NCI-H2196 (cell line): ENCODE measurements around the gene ICA1L.
A peak's percentile ranks its signal among the peaks of the same experiment; 100 is the strongest.
"Not testable (repeated sequence)": the region's sequence is repeated elsewhere in the genome, so short reads cannot be mapped to it uniquely, and the experiment has no call there.

ENCODE experiments used
- DNase-seq: peaks from one replicate; lab custom pipeline; 2025; ENCODE audit not compliant: unreplicated experiment; lab: John Stamatoyannopoulos, UW

ICA1L gene

GRCh38 chr2:202847693-202848524 lies 23.7 kb downstream of the ICA1L start:
- DNase-seq = no peak

DNA sequence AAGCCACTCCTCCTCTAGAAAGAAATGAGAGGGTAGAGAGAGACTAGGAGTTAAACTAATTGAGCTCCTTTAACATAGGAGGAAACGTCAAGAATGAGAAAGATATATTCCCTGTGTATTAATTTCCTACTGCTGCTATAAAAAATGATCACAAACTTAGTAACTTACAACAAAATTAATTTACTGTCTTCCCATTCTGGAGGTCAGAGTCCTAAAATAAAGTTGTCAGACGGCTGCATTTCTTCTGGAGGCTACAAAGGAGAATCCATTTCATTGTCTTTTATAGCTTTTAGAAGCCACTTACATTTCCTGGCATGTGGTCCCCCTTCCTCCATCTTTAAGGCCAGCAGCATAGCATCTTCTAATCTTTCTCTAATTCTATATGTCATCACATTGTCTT lies 26.9 kb downstream of the ICA1L start:
- no peak for DNase-seq

DNA sequence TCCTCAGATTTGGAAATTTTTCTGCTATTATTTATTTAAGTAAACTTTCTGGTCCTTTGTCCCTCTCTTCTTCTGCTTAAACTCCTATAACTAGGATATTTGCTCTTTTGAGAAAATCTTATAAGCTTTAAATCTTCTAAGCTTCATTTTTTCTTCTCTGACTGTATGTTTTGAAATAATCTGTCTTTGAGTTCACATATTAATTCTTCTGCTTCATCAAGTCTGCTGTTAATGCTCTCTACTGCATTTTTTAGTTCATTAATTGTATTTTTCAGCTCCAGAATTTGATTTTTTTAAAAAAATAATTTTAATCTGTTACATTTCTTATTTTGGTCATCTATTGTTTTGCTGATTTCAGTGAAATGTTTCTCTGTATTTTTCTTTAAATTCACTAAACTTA lies 28.9 kb downstream of the ICA1L start:
- no peak for DNase-seq

- DNase-seq = peak; percentile 13
Observed at GRCh38 chr2:202841090-202841867, 30.3 kb downstream of the ICA1L start.

- peak; percentile 37 for DNase-seq
Observed at GRCh38 chr2:202831242-202832220, 40.0 kb downstream of the ICA1L start.

DNA sequence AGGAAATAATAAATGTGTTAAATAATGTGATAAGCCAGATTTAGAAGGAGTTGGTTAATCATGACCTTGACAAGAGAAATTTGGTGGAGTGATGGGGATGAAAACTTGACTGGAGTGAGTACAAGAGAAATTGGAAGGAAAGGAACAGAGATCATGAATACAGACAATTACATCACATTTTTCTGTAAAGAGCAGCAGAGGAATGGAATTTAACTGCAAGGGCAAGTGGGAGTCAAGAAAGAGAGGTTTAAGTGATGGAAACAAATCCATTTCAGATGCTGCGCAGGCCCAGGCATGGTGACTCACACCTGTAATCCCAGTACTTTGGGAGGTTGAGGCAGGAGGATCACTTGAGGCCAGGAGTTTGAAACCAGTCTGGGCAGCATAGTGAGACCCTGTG lies 46.7 kb downstream of the ICA1L start:
- no peak for DNase-seq

GRCh38 chr2:202822411-202822810 lies 49.2 kb downstream of the ICA1L start:
- DNase-seq = peak; percentile 20

- DNase-seq = no peak
Observed at GRCh38 chr2:202821206-202822160, 50.1 kb downstream of the ICA1L start.

GRCh38 chr2:202818321-202818720 lies 53.2 kb downstream of the ICA1L start:
- no peak for DNase-seq

- no peak for DNase-seq
Observed at GRCh38 chr2:202817771-202818170, 53.8 kb downstream of the ICA1L start.

DNA sequence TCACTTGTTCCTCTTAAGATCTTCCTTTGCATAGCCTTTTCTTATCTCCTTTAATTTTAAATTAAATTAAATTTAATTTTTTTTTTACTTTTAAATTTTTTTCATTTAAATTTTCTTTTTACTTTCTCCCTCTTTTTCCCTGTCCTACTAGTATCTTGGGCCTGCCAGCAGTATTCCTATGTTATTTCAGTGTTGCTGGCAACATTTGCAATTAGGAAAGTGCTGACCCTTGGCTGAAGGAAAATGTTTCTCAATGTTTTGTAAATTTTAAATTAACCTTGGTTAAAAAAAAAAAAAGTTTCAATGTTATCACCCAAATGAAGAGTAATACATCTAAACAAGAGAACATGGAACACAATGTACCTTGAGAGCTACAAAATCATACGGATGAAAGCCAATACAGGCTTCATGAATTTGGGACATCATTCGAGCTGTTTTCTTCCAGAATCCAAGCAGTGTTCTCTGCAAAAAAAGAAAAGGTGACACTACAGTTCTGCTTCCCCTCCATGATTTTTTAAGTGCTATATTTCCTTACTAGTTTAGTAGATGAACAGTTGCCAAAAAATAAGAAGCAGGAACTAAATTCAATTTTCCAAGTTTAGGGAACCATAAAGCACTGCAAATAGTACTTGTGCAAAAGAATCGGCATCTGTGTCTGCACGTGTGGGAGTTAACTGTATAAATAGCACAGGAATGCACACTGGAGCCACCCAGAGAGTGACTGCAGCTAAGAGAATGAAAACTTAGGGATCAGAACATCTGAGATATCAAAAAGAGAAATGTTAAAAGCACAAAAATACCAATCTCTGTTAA lies 55.8 kb downstream of the ICA1L start:
- no peak for DNase-seq

DNA sequence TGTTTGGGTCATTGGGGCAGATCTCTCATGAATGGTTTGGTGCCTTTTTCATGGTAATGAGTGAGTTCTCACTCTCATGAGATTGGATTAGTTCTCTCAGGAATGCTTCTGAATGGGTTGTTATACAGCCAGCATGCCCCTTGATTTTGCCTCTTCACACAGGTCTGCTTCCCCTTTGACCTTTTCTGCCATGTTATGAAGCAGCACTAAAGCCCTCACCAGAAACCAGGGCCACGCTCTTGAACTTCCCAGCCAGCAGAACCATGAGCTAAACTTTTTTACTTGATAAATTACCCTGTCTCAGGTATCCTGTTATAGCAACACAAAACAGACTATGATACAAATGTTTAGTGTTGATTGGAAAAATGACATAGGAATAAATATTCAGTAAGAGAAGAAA lies 57.3 kb downstream of the ICA1L start:
- DNase-seq = no peak

- DNase-seq = no peak
Observed at GRCh38 chr2:202813387-202813786, 58.2 kb downstream of the ICA1L start.

DNA sequence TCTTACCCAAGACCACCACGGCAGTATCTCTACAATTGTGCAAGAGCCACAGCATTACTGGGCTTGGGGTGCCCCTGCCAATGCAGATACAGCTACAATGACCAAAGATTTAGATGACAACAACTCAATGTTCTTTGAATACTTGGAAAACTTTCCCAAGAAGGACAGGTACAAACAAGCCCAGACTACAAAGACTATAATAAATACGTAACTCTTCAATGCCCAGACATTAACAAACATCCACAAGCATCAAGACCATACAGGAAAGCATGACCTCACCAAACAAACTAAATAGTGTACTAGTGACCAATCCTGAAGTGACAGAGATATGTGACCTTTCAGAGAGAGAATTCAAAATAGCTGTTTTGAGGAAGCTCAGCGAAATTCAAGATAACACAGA lies 62.8 kb downstream of the ICA1L start:
- no peak for DNase-seq

DNA sequence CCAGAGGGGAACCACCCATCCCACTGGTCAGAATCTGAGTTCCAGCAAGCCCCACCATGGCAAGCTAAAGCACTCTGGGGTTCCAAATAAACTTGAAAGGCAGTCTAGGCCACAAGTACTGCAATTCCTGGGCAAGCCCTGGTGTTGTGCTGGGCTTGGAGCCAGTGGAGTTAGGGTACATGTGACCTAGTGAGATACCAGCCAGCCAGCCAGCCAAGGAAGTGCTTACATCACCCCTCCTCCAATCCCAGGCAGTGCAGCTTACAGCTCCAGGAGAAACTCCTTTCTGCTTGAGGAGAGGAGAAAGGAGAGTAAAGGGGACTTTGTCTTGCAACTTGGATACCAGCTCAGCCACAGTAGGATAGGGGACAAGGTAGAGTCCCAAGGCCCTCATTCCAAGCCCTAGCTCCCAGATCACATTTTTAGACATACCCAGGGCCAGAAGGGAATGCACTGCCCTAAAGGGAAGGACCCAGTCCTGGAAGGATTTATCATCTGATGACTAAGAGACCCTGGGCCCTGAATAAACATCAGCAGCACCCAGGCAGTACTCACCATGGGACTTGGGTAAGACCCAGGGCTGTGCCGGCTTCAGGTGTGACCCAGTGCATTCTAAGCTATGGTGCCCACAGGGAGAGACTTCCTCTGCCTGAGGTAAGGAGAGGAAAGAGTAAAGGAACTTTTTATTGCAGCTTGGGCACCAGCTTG lies 64.0 kb downstream of the ICA1L start:
- DNase-seq = peak; percentile 75

- not testable (repeated sequence) for DNase-seq
Observed at GRCh38 chr2:202805911-202806310, 65.7 kb downstream of the ICA1L start.

- DNase-seq = no peak
Observed at GRCh38 chr2:202797944-202798343, 73.6 kb downstream of the ICA1L start.

- no peak for DNase-seq
Observed at GRCh38 chr2:202790676-202791075, 80.9 kb downstream of the ICA1L start.

- DNase-seq = no peak
Observed at GRCh38 chr2:202786842-202787241, 84.7 kb downstream of the ICA1L start.
